GM12891 (cell line): ENCODE results near the gene RSAD1.

ENCODE experiments used
- PAX5 ChIP-seq: IDR thresholded peaks from 2 replicates; pipeline ENCODE4 v1.6.1; 2011; ENCODE audit warnings: low read length, moderate library complexity, mild to moderate bottlenecking; ENCODE audit not compliant: insufficient read depth, severe bottlenecking
- POLR2A ChIP-seq: IDR thresholded peaks from 2 replicates; pipeline ENCODE4 v1.6.1; 2011; ENCODE audit warnings: low read depth, low read length, control low read depth
- POLR2AphosphoS5 ChIP-seq: IDR thresholded peaks from 2 replicates; pipeline ENCODE4 v1.6.1; 2011; ENCODE audit warnings: low read depth, low read length, control low read depth
- POU2F2 ChIP-seq: IDR thresholded peaks from 2 replicates; pipeline ENCODE4 v1.6.1; 2011; ENCODE audit warnings: low read depth, mild to moderate bottlenecking, control low read depth, low read length, moderate library complexity
- TAF1 ChIP-seq: IDR thresholded peaks from 2 replicates; pipeline ENCODE4 v1.6.1; 2011; ENCODE audit warnings: low read depth, low read length, control low read depth

DNA sequence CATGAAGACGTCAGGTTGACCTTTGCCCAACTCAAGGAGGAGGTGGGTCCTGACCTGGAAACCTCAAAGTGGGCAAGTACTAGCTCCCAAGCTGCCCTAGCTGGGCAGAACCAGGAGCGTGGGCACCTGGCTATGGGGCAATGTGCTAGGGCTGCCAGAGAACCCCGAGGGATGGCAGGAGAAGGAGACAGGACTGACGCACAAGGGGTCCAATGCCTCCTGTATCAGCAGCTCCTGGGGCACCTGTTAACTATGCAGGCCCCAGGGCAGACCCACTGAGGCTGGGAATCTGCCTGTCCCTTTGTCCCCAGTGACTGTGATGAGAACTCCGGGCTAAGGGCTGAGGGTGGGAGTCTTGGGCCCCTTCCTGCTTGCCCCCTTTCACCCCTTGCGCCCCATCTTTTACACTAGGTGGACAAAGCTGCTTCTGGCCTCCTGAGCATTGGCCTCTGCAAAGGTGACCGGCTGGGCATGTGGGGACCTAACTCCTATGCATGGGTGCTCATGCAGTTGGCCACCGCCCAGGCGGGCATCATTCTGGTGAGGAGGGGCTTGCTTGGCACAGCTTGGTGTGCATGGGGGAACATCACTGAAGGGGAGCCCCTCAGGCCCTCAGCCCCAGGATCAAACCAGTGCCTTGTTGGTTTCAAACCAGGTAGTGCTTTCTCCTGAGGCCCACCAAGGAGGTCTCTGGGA lies 17.7 kb upstream of the RSAD1 start:
- TF ChIP-seq POLR2A (no peak), TAF1 (no peak), POLR2AphosphoS5 (no peak), POU2F2 (no peak), PAX5 (no peak)
